ENCODE results near the gene ARID5B.
A peak's percentile ranks its signal among the peaks of the same experiment; 100 is the strongest.

ARID5B gene

DNA sequence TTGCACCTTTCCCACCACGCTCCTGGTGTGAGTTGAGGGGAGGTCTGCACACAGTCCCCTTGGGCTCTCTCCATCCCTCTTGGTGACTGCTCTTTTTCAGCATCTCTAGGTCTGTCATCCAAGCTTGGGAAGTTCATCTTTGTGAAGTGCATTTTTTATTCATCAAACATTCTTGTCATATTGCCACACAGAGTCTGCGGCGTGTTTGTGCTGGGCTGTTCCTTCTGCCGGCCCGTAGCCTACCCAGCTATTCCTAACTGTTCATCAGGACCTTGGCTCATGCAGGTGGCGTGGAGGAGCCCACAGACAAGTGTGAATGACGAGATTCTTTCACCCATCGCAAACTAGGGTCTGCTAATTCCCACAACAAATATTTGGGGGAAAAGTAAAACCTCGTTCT lies 202.4 kb downstream of the ARID5B start:
- no peak for DNase-seq (ENCODE audit: low spot score)

DNA sequence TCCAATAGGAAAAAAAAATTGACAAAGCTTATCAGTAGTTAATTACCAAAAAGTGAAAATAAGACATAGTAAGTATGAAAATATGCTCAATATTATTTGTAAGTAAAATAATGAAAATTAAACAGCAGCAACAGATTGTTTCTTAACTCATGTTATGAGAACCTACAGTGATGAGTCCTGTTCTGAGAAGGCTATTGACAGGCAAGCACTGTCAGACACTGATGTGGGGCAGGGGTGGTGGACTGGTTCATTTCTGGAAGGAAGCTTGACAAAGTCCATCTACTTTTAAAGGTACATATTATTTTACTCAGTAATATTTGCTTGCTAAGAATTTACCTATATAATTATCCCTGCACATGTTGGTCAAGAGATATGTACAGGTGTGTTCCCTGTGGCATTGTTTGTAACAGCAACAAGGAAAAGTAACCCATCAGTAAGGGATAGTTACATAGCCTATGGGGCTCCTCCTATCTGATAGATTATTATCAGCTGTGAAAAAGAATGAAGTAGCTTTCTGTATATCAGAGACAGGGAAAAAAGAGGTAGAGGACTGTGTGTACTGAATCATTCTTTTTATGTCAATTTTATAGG lies 205.5 kb downstream of the ARID5B start:
- DNase-seq (ENCODE audit: low spot score): no peak

- DNase-seq (ENCODE audit: low spot score): no peak
Measured at GRCh38 chr10:62108759-62109586, 207.5 kb downstream of the ARID5B start.

GRCh38 chr10:62109587-62110293 lies 208.2 kb downstream of the ARID5B start:
- DNase-seq (ENCODE audit: low spot score): no peak

- DNase-seq (ENCODE audit: low spot score): no peak
Measured at GRCh38 chr10:62112300-62112699, 210.8 kb downstream of the ARID5B start.

DNA sequence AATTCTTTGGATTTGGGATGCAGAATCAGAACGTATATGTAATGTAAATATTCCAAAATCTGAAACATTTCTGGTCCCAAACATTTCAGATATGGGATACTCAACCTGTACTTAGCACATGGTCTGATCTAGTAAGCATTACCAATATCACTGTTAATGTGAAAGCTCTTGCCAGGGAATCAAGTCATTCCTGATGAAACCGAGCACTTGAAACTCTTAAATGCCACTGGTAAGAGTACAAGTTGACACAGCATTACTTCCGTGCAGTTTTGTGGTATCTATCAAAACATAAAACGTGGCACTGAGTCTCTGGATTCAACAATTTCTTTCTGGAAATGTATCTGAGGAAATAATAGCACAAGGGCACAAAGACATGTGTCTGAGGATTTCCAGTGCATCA lies 211.5 kb downstream of the ARID5B start:
- DNase-seq (ENCODE audit: low spot score): no peak

GRCh38 chr10:62113680-62114079 lies 212.2 kb downstream of the ARID5B start:
- DNase-seq (ENCODE audit: low spot score): no peak

GRCh38 chr10:62115321-62115720 lies 213.8 kb downstream of the ARID5B start:
- DNase-seq (ENCODE audit: low spot score): no peak

- no peak for DNase-seq (ENCODE audit: low spot score)
Measured at GRCh38 chr10:62115842-62116241, 214.3 kb downstream of the ARID5B start.

DNA sequence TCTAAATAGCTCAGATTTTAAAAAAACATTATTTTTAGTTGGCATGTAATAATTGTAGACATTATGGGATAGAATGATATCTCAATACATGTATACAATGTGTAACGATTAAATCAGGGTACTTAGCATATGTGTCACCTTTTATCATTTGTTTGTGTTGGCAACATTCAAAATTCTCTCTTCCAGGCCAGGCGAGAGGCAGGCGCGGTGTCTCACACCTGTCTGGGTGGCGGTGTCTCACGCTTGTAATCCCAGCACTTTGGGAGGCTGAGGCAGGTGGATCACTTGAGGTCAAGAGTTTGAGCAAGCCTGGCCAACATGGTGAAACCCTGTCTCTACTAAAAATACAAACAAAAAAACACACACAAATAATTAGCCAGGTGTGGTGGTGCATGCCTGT lies 215.4 kb downstream of the ARID5B start:
- DNase-seq (ENCODE audit: low spot score): no peak

GRCh38 chr10:62121187-62121530 lies 219.7 kb downstream of the ARID5B start:
- DNase-seq (ENCODE audit: low spot score): peak; percentile 50

DNA sequence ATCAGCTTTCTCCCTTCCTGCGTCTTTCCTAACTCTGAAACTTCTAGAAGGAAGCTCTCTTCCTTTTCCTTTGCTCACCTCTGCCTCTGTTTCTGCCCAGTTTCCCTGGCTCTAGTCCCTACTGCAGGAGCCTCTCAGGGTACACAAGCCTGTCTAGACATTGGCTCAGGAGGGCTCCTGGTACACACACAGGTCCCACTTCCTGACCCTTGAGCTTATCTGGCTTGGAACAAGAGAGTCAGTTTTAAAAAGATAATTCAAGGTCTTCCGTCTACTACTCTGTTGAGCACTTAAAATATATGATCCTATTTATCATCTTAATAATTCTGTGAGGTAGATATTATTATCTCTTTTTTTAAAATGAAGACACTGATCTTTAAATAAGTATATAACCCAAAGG lies 226.5 kb downstream of the ARID5B start:
- no peak for DNase-seq (ENCODE audit: low spot score)

DNA sequence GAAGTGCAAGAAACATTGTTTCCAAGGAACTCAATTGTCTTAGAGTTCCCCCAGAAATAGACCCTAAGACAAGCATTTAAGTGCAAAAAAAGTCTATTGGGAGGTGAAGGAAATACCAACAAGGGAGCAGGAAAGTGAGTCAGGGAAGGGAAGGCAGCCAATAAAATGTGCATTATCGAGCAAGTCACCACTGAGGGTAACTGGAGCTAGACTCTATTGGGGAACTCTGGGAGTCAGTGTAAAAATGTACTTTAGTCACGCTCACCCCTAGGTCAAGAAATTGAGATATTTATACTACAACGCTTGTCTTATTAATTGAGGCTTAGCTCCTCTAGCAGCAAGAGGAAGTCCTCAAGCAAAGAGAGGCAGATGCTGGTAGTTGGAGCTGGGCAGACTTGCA lies 229.4 kb downstream of the ARID5B start:
- no peak for DNase-seq (ENCODE audit: low spot score)

GRCh38 chr10:62131724-62132123 lies 230.2 kb downstream of the ARID5B start:
- DNase-seq (ENCODE audit: low spot score): no peak

- no peak for DNase-seq (ENCODE audit: low spot score)
Measured at GRCh38 chr10:62133618-62134017, 232.1 kb downstream of the ARID5B start.

GRCh38 chr10:62136931-62137330 lies 235.4 kb downstream of the ARID5B start:
- no peak for DNase-seq (ENCODE audit: low spot score)

All from CD4-positive, alpha-beta T cell treated with Interleukin-15 for 4 hours (primary cell).